OCI-LY3 (cell line): ENCODE data around the gene PIK3R3.

ENCODE experiments used
- H2AFZ ChIP-seq: fragments of 200-600, 300-600 bp; shearing (Covaris generic); 2 replicates; pipeline ENCODE4 v1.6.0; 2014; ENCODE audit warnings: antibody characterized with exemption, low read depth, low read length
- H3K27ac ChIP-seq: fragments of 200-600, 300-600 bp; sonication (generic); 2 replicates; pipeline ENCODE4 v1.5.1; 2014; ENCODE audit warnings: mild to moderate bottlenecking, low read length, moderate library complexity, mixed read lengths
- H3K27me3 ChIP-seq: fragments of 200-600, 300-600 bp; sonication (generic); 2 replicates; pipeline ENCODE4 v1.6.1; 2014; ENCODE audit warnings: low read depth, low read length, mixed read lengths
- H3K36me3 ChIP-seq: fragments of 200-600, 300-600 bp; sonication (generic); replicated peaks from 2 replicates; pipeline ENCODE3; 2014; ENCODE audit warnings: low read depth, low read length, mixed read lengths
- H3K4me1 ChIP-seq: fragments of 300-600, 200-600 bp; sonication (generic); 2 replicates; pipeline ENCODE4 v1.6.1; 2014; ENCODE audit warnings: low read length, mixed read lengths
- H3K4me2 ChIP-seq: fragments of 200-600, 300-600 bp; sonication (generic); 2 replicates; pipeline ENCODE4 v1.6.1; 2014; ENCODE audit warnings: low read length, mixed read lengths
- H3K4me3 ChIP-seq: fragments of 300-600, 200-600 bp; sonication (generic); 2 replicates; pipeline ENCODE4 v1.5.1; 2014; ENCODE audit warnings: antibody characterized with exemption, mild to moderate bottlenecking, low read length, moderate library complexity
- H3K79me2 ChIP-seq: fragments of 300-600, 200-600 bp; shearing (Covaris generic); 2 replicates; pipeline ENCODE4 v1.6.1; 2014; ENCODE audit warnings: mild to moderate bottlenecking, low read length, mixed read lengths
- H3K9ac ChIP-seq: fragments of 300-600, 200-600 bp; shearing (Covaris generic); 2 replicates; pipeline ENCODE4 v1.6.0; 2014; ENCODE audit warnings: mild to moderate bottlenecking, low read length, moderate library complexity
- H3K9me3 ChIP-seq: fragments of 200-600, 300-600 bp; shearing (Covaris generic); 2 replicates; pipeline ENCODE4 v1.6.1; 2014; ENCODE audit warnings: low read length, mixed read lengths; ENCODE audit not compliant: insufficient read depth
- H4K20me1 ChIP-seq: fragments of 200-600, 300-600 bp; sonication (generic); 2 replicates; pipeline ENCODE4 v1.6.1; 2016; ENCODE audit warnings: low read length, mixed read lengths; ENCODE audit not compliant: insufficient read depth
- CTCF ChIP-seq: fragments of 200-600, 300-600 bp; sonication (generic); IDR thresholded peaks from 2 replicates; pipeline ENCODE4 v1.5.1; 2014; ENCODE audit warnings: antibody characterized with exemption, low read length, low read depth
- EZH2phosphoT487 ChIP-seq: fragments of 200-600 bp; shearing (Covaris generic); IDR thresholded peaks from 2 replicates; pipeline ENCODE4 v1.6.1; 2018; ENCODE audit warnings: antibody characterized with exemption, mixed run types, low read depth

Gene PIK3R3

GRCh38 chr1:46021046-46021996 lies 111.1 kb downstream of the PIK3R3 start:
- no peaks in the 10 kb centered on the region for H3K79me2 ChIP-seq
- H3K9me3 ChIP-seq = no peaks in the 10 kb centered on the region
- H3K4me3 ChIP-seq = no peak overlapping the region
- no peaks in the 10 kb centered on the region for H3K27me3 ChIP-seq
- H3K27ac ChIP-seq = no peak overlapping the region
- H3K4me1 ChIP-seq = no peaks in the 10 kb centered on the region; the same call in 1 of the 2 replicates
- no peak overlapping the region for H3K9ac ChIP-seq
- TF ChIP-seq EZH2phosphoT487 (no peak), CTCF (no peak)
- peaks cover 6% of the 10 kb centered on the region for H3K36me3 ChIP-seq
- H2AFZ ChIP-seq = no peak overlapping the region
- no peaks in the 10 kb centered on the region for H4K20me1 ChIP-seq
- no peak overlapping the region for H3K4me2 ChIP-seq

GRCh38 chr1:46020010-46020409 lies 112.4 kb downstream of the PIK3R3 start:
- H3K79me2 ChIP-seq = no peaks in the 10 kb centered on the region
- no peaks in the 10 kb centered on the region for H4K20me1 ChIP-seq
- H3K4me3 ChIP-seq = no peak overlapping the region
- no peaks in the 10 kb centered on the region for H3K9me3 ChIP-seq
- H3K4me1 ChIP-seq = no peaks in the 10 kb centered on the region; the same call in 1 of the 2 replicates
- H3K27me3 ChIP-seq = no peaks in the 10 kb centered on the region
- no peak overlapping the region for H3K4me2 ChIP-seq
- H3K9ac ChIP-seq = no peak overlapping the region
- no peak for TF ChIP-seq EZH2phosphoT487
- TF ChIP-seq CTCF = no peak
- H3K36me3 ChIP-seq = peaks cover 6% of the 10 kb centered on the region
- no peak overlapping the region for H3K27ac ChIP-seq
- no peak overlapping the region for H2AFZ ChIP-seq

GRCh38 chr1:46019348-46019747 lies 113.1 kb downstream of the PIK3R3 start:
- TF ChIP-seq EZH2phosphoT487 = no peak
- no peak for TF ChIP-seq CTCF
- Histone ChIP-seq H3K4me3 (no peak overlapping the region), H2AFZ (no peak overlapping the region), H3K36me3 (peaks cover 4% of the 10 kb centered on the region), H3K79me2 (no peaks in the 10 kb centered on the region), H3K27ac (no peak overlapping the region), H3K27me3 (no peaks in the 10 kb centered on the region), H3K9ac (no peak overlapping the region), H3K4me2 (no peak overlapping the region), H3K9me3 (no peaks in the 10 kb centered on the region), H4K20me1 (no peaks in the 10 kb centered on the region), H3K4me1 (no peaks in the 10 kb centered on the region; the same call in 1 of the 2 replicates)

- H4K20me1 ChIP-seq = no peaks in the 10 kb centered on the region
- no peak overlapping the region for H3K9ac ChIP-seq
- no peaks in the 10 kb centered on the region for H3K79me2 ChIP-seq
- no peak overlapping the region for H3K4me2 ChIP-seq
- no peaks in the 10 kb centered on the region for H3K9me3 ChIP-seq
- no peak overlapping the region for H2AFZ ChIP-seq
- H3K4me3 ChIP-seq = no peak overlapping the region
- TF ChIP-seq EZH2phosphoT487 (no peak), CTCF (no peak)
- H3K27ac ChIP-seq = no peak overlapping the region
- no peaks in the 10 kb centered on the region for H3K27me3 ChIP-seq
- no peaks in the 10 kb centered on the region; the same call in 1 of the 2 replicates for H3K4me1 ChIP-seq
- H3K36me3 ChIP-seq = no peaks in the 10 kb centered on the region
These were observed 114.4 kb downstream of the PIK3R3 start for GRCh38 chr1:46017876-46018503.
